HEK293 (cell line): ENCODE data around the gene AXL.

ENCODE experiments used
- EGR2 ChIP-seq: fragments of 450-650 bp; formaldehyde crosslinking; IDR thresholded peaks from 2 replicates; pipeline ENCODE4 v1.5.1; 2016; ENCODE audit warnings: low read depth, missing biosample characterization, missing genetic modification characterization
- HOXD13 ChIP-seq: sonication (generic); formaldehyde crosslinking; IDR thresholded peaks from 2 replicates; pipeline ENCODE4 v1.8.0; 2022; ENCODE audit warnings: missing genetic modification reagents, borderline replicate concordance
- ZBTB17 ChIP-seq: fragments of 450-650 bp; formaldehyde crosslinking; IDR thresholded peaks from 2 replicates; pipeline ENCODE4 v1.5.1; 2016; ENCODE audit warnings: missing biosample characterization, missing genetic modification characterization
- ZBTB20 ChIP-seq: fragments of 450-650 bp; formaldehyde crosslinking; IDR thresholded peaks from 2 replicates; pipeline ENCODE4 v1.5.1; 2016; ENCODE audit warnings: missing biosample characterization, missing genetic modification characterization
- ZBTB21 ChIP-seq: fragments of 450-650 bp; formaldehyde crosslinking; IDR thresholded peaks from 2 replicates; pipeline ENCODE4 v1.5.1; 2017; ENCODE audit warnings: missing biosample characterization, missing genetic modification characterization
- ZFP37 ChIP-seq: fragments of 450-650 bp; formaldehyde crosslinking; IDR thresholded peaks from 2 replicates; pipeline ENCODE4 v1.5.1; 2016; ENCODE audit warnings: missing biosample characterization, missing genetic modification characterization
- ZNF146 ChIP-seq: fragments of 450-650 bp; formaldehyde crosslinking; IDR thresholded peaks from 2 replicates; pipeline ENCODE4 v1.5.1; 2016; ENCODE audit warnings: missing biosample characterization, missing genetic modification characterization
- ZNF202 ChIP-seq: fragments of 450-650 bp; formaldehyde crosslinking; IDR thresholded peaks from 2 replicates; pipeline ENCODE4 v1.5.1; 2016; ENCODE audit warnings: missing biosample characterization, missing genetic modification characterization, borderline replicate concordance
- ZNF292 ChIP-seq: fragments of 450-650 bp; formaldehyde crosslinking; IDR thresholded peaks from 2 replicates; pipeline ENCODE4 v1.5.1; 2016; ENCODE audit warnings: low read depth, missing biosample characterization, missing genetic modification characterization, borderline replicate concordance
- ZNF341 ChIP-seq: fragments of 450-650 bp; formaldehyde crosslinking; IDR thresholded peaks from 2 replicates; pipeline ENCODE4; 2016; ENCODE audit warnings: low read depth, missing biosample characterization, missing genetic modification characterization
- ZNF354C ChIP-seq: fragments of 450-650 bp; formaldehyde crosslinking; IDR thresholded peaks from 2 replicates; pipeline ENCODE4 v1.5.1; 2016; ENCODE audit warnings: missing biosample characterization, missing genetic modification characterization, low read depth, borderline replicate concordance
- ZNF37A ChIP-seq: fragments of 450-650 bp; IDR thresholded peaks from 2 replicates; pipeline ENCODE4 v1.5.1; 2018; ENCODE audit warnings: missing biosample characterization, missing genetic modification characterization
- ZNF394 ChIP-seq: fragments of 450-650 bp; formaldehyde crosslinking; IDR thresholded peaks from 2 replicates; pipeline ENCODE4 v1.5.1; 2016; ENCODE audit warnings: missing biosample characterization, missing genetic modification characterization, mild to moderate bottlenecking, moderate library complexity, borderline replicate concordance
- ZNF48 ChIP-seq: fragments of 450-650 bp; formaldehyde crosslinking; IDR thresholded peaks from 2 replicates; pipeline ENCODE4 v1.5.1; 2016; ENCODE audit warnings: missing biosample characterization, missing genetic modification characterization
- ZNF529 ChIP-seq: fragments of 450-650 bp; formaldehyde crosslinking; IDR thresholded peaks from 2 replicates; pipeline ENCODE4 v1.5.1; 2017; ENCODE audit warnings: missing genetic modification characterization, missing biosample characterization; ENCODE audit not compliant: insufficient replicate concordance
- ZNF571 ChIP-seq: fragments of 450-650 bp; formaldehyde crosslinking; IDR thresholded peaks from 2 replicates; pipeline ENCODE4 v1.5.0; 2017; ENCODE audit warnings: missing biosample characterization, missing genetic modification characterization
- ZNF660 ChIP-seq: fragments of 450-650 bp; IDR thresholded peaks from 2 replicates; pipeline ENCODE4 v1.5.1; 2018; ENCODE audit warnings: missing biosample characterization, mild to moderate bottlenecking, missing genetic modification characterization
- ZNF791 ChIP-seq: fragments of 450-650 bp; formaldehyde crosslinking; IDR thresholded peaks from 2 replicates; pipeline ENCODE4 v1.5.1; 2016; ENCODE audit warnings: missing biosample characterization, missing genetic modification characterization
- ZNF837 ChIP-seq: fragments of 450-650 bp; formaldehyde crosslinking; IDR thresholded peaks from 2 replicates; pipeline ENCODE4 v1.5.1; 2016; ENCODE audit warnings: missing biosample characterization, missing genetic modification characterization
- ZXDB ChIP-seq: fragments of 450-650 bp; formaldehyde crosslinking; IDR thresholded peaks from 2 replicates; pipeline ENCODE4 v1.5.1; 2016; ENCODE audit warnings: missing biosample characterization, missing genetic modification characterization
- TF ChIP-seq, protein P1 (sequence below): fragments of 450-650 bp; formaldehyde crosslinking; conservative IDR thresholded peaks from 2 replicates; pipeline ENCODE4 v1.5.1; 2016; ENCODE audit warnings: low read depth, missing biosample characterization, missing genetic modification characterization
- TF ChIP-seq, protein P2 (sequence below): fragments of 450-650 bp; formaldehyde crosslinking; IDR thresholded peaks from 2 replicates; pipeline ENCODE4 v1.5.1; 2016; ENCODE audit warnings: missing biosample characterization, missing genetic modification characterization
- TF ChIP-seq, protein P3 (sequence below): fragments of 450-650 bp; formaldehyde crosslinking; IDR thresholded peaks from 2 replicates; pipeline ENCODE4 v1.5.1; 2017; ENCODE audit warnings: missing biosample characterization, missing genetic modification characterization
- TF ChIP-seq, protein P4 (sequence below): fragments of 450-650 bp; formaldehyde crosslinking; IDR thresholded peaks from 2 replicates; pipeline ENCODE4 v1.5.1; 2016; ENCODE audit warnings: missing biosample characterization, missing genetic modification characterization
- TF ChIP-seq, protein P5 (sequence below): fragments of 450-650 bp; formaldehyde crosslinking; IDR thresholded peaks from 2 replicates; pipeline ENCODE4 v1.5.1; 2017; ENCODE audit warnings: missing biosample characterization, missing genetic modification characterization

AXL gene

DNA sequence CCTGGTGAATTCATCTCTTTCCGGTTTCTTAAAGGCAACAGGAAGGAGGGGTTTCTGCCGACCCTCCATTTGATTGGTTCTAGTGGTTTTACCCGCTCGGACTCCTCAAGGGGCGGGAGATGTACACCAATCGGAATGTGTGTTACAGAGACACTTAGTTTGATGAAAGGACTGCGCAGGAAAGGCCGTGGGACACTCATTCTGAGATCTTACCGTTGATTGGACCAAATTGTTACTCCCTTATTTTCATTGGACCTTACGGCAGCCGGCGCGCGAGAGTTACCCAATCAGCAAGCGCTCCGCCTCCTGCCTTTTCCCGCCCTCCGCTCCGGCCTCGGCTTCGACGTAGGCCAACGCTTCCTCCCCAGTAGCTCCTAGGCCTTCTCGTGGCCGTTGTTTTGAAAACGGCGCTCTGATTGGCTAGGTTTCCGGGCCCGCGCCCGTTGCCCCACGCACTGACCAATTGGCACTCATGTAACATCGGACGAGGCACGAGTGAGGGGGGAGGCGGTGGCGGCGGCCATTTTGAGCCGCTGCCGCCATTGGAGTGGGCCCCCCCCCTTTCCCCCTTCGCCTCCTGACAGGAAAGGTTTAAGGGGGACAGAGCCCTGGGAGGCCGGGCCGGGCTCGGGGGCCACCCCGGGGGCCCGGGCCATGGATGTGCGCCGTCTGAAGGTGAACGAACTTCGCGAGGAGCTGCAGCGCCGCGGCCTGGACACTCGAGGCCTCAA is 45.0 kb downstream of the AXL start, which contains the start of gene HNRNPUL1 (continued):
- TF ChIP-seq, protein P1, sequence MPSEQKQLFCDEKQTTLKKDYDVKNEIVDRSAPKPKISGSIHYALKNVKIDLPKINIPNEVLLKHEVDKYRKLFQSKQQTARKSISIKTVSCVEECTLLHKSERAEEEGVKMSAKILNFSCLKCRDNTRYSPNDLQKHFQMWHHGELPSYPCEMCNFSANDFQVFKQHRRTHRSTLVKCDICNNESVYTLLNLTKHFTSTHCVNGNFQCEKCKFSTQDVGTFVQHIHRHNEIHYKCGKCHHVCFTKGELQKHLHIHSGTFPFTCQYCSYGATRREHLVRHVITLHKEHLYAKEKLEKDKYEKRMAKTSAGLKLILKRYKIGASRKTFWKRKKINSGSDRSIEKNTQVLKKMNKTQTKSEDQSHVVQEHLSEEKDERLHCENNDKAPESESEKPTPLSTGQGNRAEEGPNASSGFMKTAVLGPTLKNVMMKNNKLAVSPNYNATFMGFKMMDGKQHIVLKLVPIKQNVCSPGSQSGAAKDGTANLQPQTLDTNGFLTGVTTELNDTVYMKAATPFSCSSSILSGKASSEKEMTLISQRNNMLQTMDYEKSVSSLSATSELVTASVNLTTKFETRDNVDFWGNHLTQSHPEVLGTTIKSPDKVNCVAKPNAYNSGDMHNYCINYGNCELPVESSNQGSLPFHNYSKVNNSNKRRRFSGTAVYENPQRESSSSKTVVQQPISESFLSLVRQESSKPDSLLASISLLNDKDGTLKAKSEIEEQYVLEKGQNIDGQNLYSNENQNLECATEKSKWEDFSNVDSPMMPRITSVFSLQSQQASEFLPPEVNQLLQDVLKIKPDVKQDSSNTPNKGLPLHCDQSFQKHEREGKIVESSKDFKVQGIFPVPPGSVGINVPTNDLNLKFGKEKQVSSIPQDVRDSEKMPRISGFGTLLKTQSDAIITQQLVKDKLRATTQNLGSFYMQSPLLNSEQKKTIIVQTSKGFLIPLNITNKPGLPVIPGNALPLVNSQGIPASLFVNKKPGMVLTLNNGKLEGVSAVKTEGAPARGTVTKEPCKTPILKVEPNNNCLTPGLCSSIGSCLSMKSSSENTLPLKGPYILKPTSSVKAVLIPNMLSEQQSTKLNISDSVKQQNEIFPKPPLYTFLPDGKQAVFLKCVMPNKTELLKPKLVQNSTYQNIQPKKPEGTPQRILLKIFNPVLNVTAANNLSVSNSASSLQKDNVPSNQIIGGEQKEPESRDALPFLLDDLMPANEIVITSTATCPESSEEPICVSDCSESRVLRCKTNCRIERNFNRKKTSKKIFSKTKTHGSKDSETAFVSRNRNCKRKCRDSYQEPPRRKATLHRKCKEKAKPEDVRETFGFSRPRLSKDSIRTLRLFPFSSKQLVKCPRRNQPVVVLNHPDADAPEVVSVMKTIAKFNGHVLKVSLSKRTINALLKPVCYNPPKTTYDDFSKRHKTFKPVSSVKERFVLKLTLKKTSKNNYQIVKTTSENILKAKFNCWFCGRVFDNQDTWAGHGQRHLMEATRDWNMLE (tag by site-specific recombination) = peak; percentile 42; the same call in 1 of the 2 replicates
- TF ChIP-seq ZNF292 (tag by site-specific recombination) = no peak
- TF ChIP-seq, protein P2, sequence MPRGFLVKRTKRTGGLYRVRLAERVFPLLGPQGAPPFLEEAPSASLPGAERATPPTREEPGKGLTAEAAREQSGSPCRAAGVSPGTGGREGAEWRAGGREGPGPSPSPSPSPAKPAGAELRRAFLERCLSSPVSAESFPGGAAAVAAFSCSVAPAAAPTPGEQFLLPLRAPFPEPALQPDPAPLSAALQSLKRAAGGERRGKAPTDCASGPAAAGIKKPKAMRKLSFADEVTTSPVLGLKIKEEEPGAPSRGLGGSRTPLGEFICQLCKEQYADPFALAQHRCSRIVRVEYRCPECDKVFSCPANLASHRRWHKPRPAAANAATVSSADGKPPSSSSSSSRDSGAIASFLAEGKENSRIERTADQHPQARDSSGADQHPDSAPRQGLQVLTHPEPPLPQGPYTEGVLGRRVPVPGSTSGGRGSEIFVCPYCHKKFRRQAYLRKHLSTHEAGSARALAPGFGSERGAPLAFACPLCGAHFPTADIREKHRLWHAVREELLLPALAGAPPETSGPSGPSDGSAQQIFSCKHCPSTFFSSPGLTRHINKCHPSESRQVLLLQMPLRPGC (tag by site-specific recombination) = peak; percentile 69
- no peak for TF ChIP-seq ZNF837 (tag by site-specific recombination)
- TF ChIP-seq ZFP37 (tag by site-specific recombination) = peak; percentile 92
- TF ChIP-seq, protein P3, sequence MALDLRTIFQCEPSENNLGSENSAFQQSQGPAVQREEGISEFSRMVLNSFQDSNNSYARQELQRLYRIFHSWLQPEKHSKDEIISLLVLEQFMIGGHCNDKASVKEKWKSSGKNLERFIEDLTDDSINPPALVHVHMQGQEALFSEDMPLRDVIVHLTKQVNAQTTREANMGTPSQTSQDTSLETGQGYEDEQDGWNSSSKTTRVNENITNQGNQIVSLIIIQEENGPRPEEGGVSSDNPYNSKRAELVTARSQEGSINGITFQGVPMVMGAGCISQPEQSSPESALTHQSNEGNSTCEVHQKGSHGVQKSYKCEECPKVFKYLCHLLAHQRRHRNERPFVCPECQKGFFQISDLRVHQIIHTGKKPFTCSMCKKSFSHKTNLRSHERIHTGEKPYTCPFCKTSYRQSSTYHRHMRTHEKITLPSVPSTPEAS (tag by site-specific recombination) = peak; percentile 58
- no peak for TF ChIP-seq ZNF529 (tag by site-specific recombination)
- TF ChIP-seq ZNF394 (tag by site-specific recombination) = peak; percentile 77; the same call in 1 of the 2 replicates
- TF ChIP-seq ZNF354C = no peak
- no peak for TF ChIP-seq HOXD13 (CRISPR knock-in tag)
- TF ChIP-seq ZNF48 (tag by site-specific recombination) = no peak
- no peak for TF ChIP-seq ZNF571 (tag by site-specific recombination)
- peak; percentile 81 for TF ChIP-seq ZNF660
- TF ChIP-seq ZNF791 (tag by site-specific recombination) = no peak
- TF ChIP-seq ZNF146 (tag by site-specific recombination) = 0 out of 2 replicates have a peak, but pooled peaks have one; percentile 12
- TF ChIP-seq, protein P4, sequence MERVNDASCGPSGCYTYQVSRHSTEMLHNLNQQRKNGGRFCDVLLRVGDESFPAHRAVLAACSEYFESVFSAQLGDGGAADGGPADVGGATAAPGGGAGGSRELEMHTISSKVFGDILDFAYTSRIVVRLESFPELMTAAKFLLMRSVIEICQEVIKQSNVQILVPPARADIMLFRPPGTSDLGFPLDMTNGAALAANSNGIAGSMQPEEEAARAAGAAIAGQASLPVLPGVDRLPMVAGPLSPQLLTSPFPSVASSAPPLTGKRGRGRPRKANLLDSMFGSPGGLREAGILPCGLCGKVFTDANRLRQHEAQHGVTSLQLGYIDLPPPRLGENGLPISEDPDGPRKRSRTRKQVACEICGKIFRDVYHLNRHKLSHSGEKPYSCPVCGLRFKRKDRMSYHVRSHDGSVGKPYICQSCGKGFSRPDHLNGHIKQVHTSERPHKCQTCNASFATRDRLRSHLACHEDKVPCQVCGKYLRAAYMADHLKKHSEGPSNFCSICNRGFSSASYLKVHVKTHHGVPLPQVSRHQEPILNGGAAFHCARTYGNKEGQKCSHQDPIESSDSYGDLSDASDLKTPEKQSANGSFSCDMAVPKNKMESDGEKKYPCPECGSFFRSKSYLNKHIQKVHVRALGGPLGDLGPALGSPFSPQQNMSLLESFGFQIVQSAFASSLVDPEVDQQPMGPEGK (tag by site-specific recombination) = peak; percentile 100
- TF ChIP-seq ZNF341 (tag by site-specific recombination) = peak; percentile 89
- TF ChIP-seq ZBTB17 = peak; percentile 65
- peak; percentile 82 for TF ChIP-seq ZBTB21
- TF ChIP-seq ZNF37A (tag by site-specific recombination) = no peak
- TF ChIP-seq ZXDB (tag by site-specific recombination) = peak; percentile 96
- TF ChIP-seq, protein P5, sequence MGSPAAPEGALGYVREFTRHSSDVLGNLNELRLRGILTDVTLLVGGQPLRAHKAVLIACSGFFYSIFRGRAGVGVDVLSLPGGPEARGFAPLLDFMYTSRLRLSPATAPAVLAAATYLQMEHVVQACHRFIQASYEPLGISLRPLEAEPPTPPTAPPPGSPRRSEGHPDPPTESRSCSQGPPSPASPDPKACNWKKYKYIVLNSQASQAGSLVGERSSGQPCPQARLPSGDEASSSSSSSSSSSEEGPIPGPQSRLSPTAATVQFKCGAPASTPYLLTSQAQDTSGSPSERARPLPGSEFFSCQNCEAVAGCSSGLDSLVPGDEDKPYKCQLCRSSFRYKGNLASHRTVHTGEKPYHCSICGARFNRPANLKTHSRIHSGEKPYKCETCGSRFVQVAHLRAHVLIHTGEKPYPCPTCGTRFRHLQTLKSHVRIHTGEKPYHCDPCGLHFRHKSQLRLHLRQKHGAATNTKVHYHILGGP (tag by site-specific recombination) = no peak; the same call in 1 of the 2 replicates
- TF ChIP-seq ZNF202 (tag by site-specific recombination) = no peak
- peak; percentile 87 for TF ChIP-seq EGR2 (tag by site-specific recombination)
- peak; percentile 78 for TF ChIP-seq ZBTB20 (tag by site-specific recombination)
